Smooth muscle cell (in vitro differentiated cells): ENCODE data around the gene CNGA3. TPM values are rescaled to one million over a fixed set of nuclear protein-coding genes. Genes with fewer than 3 reads are reported as not detected.

ENCODE experiments used
- DNase-seq: peaks from one replicate; lab custom pipeline; 2025; ENCODE audit not compliant: unreplicated experiment; lab: John Stamatoyannopoulos, UW
- H2AFZ ChIP-seq: fragments of 200-600 bp; sonication (generic); 2 replicates; pipeline ENCODE4 v1.6.0; 2016; ENCODE audit warnings: antibody characterized with exemption, low read depth, mild to moderate bottlenecking
- H3F3A ChIP-seq: fragments of 200-600 bp; sonication (generic); 2 replicates; pipeline ENCODE4 v1.6.0; 2017; ENCODE audit warnings: antibody characterized with exemption, low read depth
- H3K27ac ChIP-seq: fragments of 200-600 bp; sonication (generic); 2 replicates; pipeline ENCODE4 v1.5.1; 2016; ENCODE audit warnings: low read depth, mild to moderate bottlenecking
- H3K27me3 ChIP-seq: fragments of 200-600 bp; sonication (generic); 2 replicates; pipeline ENCODE4 v1.6.1; 2016; ENCODE audit warnings: low read depth, mild to moderate bottlenecking
- H3K36me3 ChIP-seq: fragments of 200-600 bp; sonication (generic); 2 replicates; pipeline ENCODE4 v1.5.1; 2016; ENCODE audit warnings: low read depth
- H3K4me1 ChIP-seq: fragments of 200-600 bp; sonication (generic); 2 replicates; pipeline ENCODE4 v1.5.1; 2016; ENCODE audit warnings: low read depth
- H3K4me2 ChIP-seq: fragments of 200-600 bp; sonication (generic); 2 replicates; pipeline ENCODE4 v1.6.0; 2016; ENCODE audit warnings: mild to moderate bottlenecking
- H3K4me3 ChIP-seq: fragments of 200-600 bp; sonication (generic); 2 replicates; pipeline ENCODE4 v1.5.1; 2016; ENCODE audit warnings: mild to moderate bottlenecking
- H3K79me2 ChIP-seq: fragments of 200-600 bp; sonication (generic); 2 replicates; pipeline ENCODE4 v1.6.0; 2016; ENCODE audit warnings: low read depth, mild to moderate bottlenecking
- H3K9ac ChIP-seq: fragments of 200-600 bp; sonication (generic); 2 replicates; pipeline ENCODE4 v1.6.0; 2016; ENCODE audit warnings: low read depth
- H3K9me3 ChIP-seq: fragments of 200-600 bp; sonication (generic); replicated peaks from 2 replicates; pipeline ENCODE4 v1.5.1; 2016; ENCODE audit warnings: low read depth
- H4K20me1 ChIP-seq: fragments of 200-600 bp; sonication (generic); 2 replicates; pipeline ENCODE4 v1.6.0; 2016; ENCODE audit warnings: low read depth
- WGBS: methylation state at CpG from one replicate; pipeline ENCODE4 v1.1.7; 2016; ENCODE audit warnings: low lambda C conversion rate; 5-methylcytosine and 5-hydroxymethylcytosine counted together
- polyA plus RNA-seq: library from polyadenylated mRNA; unstranded; fragments of >200 nt; fragmentation: Nextera tagmentation; extraction: Ambion mirVana; gene quantifications from 2 replicates; pipeline ENCODE4 v1.2.1, GENCODE V29; 2016
- total RNA-seq: library from RNA; depleted of rRNA; stranded (reverse); fragments of >200 nt; gene quantifications from 2 replicates; pipeline ENCODE4 v1.2.3, GENCODE V29; 2014
- TF ChIP-seq, protein P1 (sequence below): fragments of 200-600 bp; sonication (generic); IDR thresholded peaks from 2 replicates; pipeline ENCODE4 v1.5.1; 2017; ENCODE audit warnings: borderline replicate concordance, mild to moderate bottlenecking, antibody characterized with exemption; ENCODE audit not compliant: insufficient read depth, poor library complexity, severe bottlenecking

The CNGA3 gene
- total and polyA plus RNA-seq, 2 experiments from 2014 or later: not detected

DNA sequence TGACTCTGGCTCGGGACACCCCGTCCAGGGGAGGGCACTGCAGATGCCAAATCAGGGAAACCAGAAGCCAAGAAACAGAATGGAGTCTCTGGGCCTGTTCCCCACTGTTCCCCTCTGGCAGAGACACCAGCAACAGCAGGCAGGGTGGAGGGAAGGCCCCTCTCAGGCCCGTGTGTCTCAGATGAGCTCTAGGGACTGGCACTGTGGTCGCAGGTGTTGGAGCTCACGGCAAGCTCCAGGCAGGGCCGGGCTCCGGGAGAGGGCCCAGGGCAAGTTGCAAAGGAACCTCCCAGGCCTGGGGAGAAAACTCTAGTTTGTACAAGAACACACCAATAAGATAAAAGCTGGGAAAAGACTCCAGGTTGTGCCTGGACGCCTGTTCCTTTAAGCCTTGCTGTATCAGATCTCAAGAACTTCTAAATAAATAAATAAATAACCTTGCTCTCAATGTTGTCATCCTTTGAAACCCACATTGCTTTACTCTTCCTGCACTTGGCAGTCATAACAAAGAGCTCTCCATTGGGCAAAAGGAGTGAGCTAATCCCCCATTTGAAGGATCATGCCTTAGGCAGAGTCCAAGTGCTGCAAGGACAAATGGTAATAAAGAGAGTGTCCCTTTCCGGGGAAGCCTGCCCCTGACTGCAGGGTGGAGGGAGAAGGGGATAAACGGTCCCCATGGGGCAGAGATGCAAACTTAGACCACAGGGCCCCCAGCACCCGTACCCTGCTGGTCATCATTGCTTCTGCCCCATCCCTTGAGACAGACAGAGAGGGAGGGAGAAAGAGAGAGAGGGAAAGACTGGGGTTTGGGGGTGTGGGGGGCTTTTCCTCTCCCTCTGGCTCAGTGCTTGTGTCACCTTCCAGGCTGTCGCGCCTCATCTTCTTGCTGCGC is 33.3 kb downstream of the CNGA3 start:
- Histone ChIP-seq H3K9me3 (no peaks in the 10 kb centered on the region), H3K27ac (no peak overlapping the region), H3K36me3 (no peaks in the 10 kb centered on the region), H3K4me2 (no peak overlapping the region), H3F3A (no peaks in the 10 kb centered on the region), H3K27me3 (peaks cover 11% of the 10 kb centered on the region), H3K4me3 (no peak overlapping the region), H3K4me1 (no peaks in the 10 kb centered on the region), H3K9ac (no peak overlapping the region), H3K79me2 (no peaks in the 10 kb centered on the region), H2AFZ (no peak overlapping the region), H4K20me1 (no peaks in the 10 kb centered on the region)
- no peak for DNase-seq
- TF ChIP-seq, protein P1, sequence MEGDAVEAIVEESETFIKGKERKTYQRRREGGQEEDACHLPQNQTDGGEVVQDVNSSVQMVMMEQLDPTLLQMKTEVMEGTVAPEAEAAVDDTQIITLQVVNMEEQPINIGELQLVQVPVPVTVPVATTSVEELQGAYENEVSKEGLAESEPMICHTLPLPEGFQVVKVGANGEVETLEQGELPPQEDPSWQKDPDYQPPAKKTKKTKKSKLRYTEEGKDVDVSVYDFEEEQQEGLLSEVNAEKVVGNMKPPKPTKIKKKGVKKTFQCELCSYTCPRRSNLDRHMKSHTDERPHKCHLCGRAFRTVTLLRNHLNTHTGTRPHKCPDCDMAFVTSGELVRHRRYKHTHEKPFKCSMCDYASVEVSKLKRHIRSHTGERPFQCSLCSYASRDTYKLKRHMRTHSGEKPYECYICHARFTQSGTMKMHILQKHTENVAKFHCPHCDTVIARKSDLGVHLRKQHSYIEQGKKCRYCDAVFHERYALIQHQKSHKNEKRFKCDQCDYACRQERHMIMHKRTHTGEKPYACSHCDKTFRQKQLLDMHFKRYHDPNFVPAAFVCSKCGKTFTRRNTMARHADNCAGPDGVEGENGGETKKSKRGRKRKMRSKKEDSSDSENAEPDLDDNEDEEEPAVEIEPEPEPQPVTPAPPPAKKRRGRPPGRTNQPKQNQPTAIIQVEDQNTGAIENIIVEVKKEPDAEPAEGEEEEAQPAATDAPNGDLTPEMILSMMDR: no peak
- 78% methylated on average over 13 of the region's 14 CpGs for WGBS

DNA sequence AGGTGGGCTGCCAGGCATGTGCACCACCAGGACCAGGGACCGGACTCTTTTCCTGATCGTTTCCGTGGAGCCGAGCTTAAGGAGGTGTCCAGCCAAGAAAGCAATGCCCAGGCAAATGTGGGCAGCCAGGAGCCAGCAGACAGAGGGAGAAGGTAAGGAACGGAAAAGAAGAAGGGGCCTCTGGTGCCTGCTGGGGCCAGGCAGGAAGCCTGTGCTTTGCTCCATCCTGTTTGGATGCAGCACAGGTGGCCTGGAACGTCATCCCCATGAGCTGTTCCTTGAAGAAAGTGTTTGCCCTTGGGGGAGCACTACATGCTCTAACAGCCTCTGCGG is 33.9 kb downstream of the CNGA3 start:
- Histone ChIP-seq H3K27ac (no peak overlapping the region), H3K79me2 (no peaks in the 10 kb centered on the region), H3K27me3 (peaks cover 11% of the 10 kb centered on the region), H3K4me2 (no peak overlapping the region), H3K4me1 (no peaks in the 10 kb centered on the region), H4K20me1 (no peaks in the 10 kb centered on the region), H3F3A (no peaks in the 10 kb centered on the region), H3K9ac (no peak overlapping the region), H2AFZ (no peak overlapping the region), H3K36me3 (no peaks in the 10 kb centered on the region), H3K9me3 (no peaks in the 10 kb centered on the region), H3K4me3 (no peak overlapping the region)
- 93% methylated on average over 7 of the region's 7 CpGs for WGBS
- DNase-seq: no peak
- TF ChIP-seq, protein P1: no peak

DNA sequence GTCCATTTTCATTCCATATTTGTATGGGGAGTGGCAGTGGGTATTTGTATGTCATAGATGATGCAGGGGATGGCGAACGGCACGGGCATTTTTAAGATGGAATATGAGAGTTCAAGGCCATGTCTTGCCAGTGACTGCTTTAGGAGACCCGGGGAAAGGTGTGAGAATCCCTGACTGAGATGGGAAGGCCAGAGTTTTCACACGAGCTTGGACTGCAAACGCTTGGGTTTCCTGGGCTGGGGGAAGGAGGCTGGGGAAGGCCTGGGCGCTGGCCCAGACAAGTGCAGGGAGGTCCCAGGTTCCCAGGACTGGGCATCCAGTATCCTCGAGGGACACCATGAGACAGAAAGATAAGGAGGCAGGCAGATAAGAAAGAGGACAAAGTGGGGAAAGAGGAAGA is 35.2 kb downstream of the CNGA3 start:
- no peaks in the 10 kb centered on the region for H3F3A ChIP-seq
- no peak overlapping the region for H3K4me2 ChIP-seq
- H3K36me3 ChIP-seq: no peaks in the 10 kb centered on the region
- H3K9me3 ChIP-seq: no peaks in the 10 kb centered on the region
- no peak overlapping the region for H3K4me3 ChIP-seq
- TF ChIP-seq, protein P1: no peak
- no peaks in the 10 kb centered on the region for H4K20me1 ChIP-seq
- no peak overlapping the region for H3K9ac ChIP-seq
- no peaks in the 10 kb centered on the region for H3K4me1 ChIP-seq
- H3K27me3 ChIP-seq: peaks cover 7% of the 10 kb centered on the region
- no peaks in the 10 kb centered on the region for H3K79me2 ChIP-seq
- H2AFZ ChIP-seq: no peak overlapping the region
- no peak overlapping the region for H3K27ac ChIP-seq
- 82% methylated on average over 8 of the region's 8 CpGs for WGBS
- DNase-seq: no peak

DNA sequence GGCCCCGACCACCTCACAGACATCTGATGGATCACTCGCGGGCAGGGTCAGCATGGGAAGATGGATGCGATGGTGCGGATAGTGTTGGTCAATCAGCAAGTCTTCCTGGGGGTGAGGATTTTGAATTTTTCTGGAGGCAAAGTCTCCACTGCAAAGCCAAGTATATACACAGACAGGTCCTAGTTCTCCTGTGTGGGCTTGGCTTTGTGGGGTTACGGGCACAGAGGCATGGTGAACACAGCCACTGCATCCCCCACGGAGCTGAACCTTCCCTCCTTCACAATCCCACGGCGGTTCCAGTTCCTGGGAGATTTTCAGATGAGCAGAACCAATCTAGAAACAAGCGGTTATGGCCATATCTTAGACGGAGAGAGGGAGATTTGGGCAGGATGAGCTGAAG is 35.8 kb downstream of the CNGA3 start:
- H3K9me3 ChIP-seq: no peaks in the 10 kb centered on the region
- H3K4me2 ChIP-seq: no peak overlapping the region
- H2AFZ ChIP-seq: no peak overlapping the region
- no peaks in the 10 kb centered on the region for H3K79me2 ChIP-seq
- no peak overlapping the region for H3K9ac ChIP-seq
- TF ChIP-seq, protein P1: no peak
- H3K27ac ChIP-seq: no peak overlapping the region
- H3K4me1 ChIP-seq: no peaks in the 10 kb centered on the region
- no peak overlapping the region for H3K4me3 ChIP-seq
- DNase-seq: no peak
- 89% methylated on average over 11 of the region's 11 CpGs for WGBS
- peaks cover 7% of the 10 kb centered on the region for H3K27me3 ChIP-seq
- H4K20me1 ChIP-seq: no peaks in the 10 kb centered on the region
- H3F3A ChIP-seq: no peaks in the 10 kb centered on the region
- H3K36me3 ChIP-seq: no peaks in the 10 kb centered on the region
